ENCODE data around the gene CAMSAP1.

CAMSAP1 gene

DNA sequence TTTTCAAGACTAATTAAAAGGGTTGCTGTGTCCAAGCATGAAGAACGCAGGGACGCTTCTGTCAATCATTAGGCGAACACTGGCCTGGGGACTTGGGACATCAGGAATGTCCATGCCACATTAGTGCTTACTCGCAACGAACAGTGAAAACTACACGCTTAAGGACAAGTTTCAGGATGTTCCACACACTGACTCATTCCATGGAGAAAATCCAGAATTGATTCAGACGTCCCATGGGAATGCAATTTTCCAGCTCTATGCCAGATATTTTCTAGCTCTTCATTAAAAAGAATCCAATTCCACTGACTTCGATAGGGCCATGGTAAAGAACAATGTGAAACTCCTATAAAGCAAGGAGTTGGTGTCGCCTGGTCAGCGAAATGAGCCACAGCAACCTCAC, 98.2 kb downstream of the CAMSAP1 start:
- no peak for DNase-seq

DNA sequence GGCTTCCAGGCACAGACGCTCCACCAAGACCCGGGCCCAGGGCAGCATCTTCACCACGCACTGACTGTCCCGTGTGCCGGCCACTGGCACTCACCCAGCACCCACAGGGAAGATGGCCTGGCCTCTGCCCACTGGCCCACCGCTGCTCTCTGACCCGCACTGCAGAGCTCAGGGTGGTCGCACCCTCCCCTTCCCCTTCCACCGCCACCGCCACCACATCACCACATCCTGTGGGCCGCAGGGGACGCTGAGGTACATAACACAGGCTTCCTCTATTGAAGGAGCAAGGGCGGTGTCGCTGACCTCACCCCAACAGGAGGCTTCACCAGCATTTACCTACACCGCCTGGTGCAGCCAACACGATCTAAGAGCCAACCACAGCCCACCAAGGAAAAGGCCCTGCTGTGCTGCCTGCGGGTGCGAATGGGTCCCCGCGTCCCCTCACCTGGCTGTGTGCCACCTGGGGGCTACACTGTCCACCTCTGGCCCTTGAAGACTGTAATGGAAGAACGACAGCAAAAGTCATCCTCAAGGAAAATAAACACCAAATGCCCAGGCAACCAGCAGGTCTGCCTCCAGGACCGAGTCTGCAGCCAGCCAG, 101.8 kb downstream of the CAMSAP1 start:
- no peak for DNase-seq

DNA sequence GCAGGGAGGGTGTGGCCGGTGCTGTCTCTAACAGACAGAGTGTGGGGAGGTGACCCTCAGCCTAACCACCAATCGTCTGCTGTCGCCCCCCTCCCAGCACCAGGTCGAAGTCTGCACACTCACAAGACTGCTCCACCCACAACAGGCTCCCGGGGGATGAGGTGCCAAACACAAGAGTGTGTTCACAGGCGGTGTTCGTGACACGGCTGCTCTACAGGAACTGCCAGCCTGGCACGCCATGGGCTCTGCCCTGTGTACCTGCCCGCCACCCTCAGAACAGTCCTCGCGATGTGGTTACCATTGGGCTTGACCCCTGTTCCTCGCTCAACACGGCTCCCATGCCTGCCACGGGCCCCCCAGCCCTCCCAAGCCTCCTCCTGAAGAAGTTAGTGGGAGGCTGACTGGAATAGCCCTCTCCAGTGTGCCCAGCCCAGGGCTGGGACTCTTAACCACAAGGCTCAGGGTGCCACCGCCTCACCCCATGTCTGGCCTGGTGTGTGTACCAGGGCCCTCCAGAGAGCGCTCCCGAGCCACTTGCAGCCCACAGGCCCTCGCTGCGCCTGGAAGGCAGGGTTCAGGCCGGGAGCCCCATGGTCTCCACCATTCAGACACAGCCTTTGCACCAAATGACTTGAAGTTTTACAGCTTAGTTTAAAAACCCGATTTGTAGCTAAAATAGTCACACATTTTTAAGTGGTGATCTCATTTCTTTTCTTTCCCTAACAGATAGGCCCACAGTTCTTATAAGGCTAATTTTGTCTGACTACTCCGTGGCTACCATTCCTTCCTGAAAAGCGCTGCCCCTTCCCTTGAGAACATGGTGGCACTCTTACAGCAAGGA, 102.5 kb downstream of the CAMSAP1 start:
- DNase-seq = no peak

DNA sequence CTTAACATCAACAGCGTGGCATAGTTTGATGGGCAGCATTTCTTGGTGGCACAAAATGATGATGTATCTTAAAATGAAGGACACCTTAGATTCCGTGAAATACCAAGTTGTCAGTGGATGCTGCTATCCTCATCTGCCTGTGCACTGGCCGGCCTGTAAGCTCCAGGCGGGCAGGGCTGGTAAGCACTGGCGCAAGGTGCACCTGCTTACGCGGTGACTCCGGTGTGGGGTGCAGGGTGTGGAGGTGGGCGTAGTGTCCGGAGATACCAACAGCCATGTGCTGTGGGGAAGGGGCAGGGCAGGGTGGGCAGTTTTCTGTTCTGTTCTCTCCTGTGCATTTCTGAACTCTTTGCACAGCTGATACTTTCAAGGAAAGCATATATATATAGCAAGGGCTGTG, 103.9 kb downstream of the CAMSAP1 start:
- no peak for DNase-seq

DNA sequence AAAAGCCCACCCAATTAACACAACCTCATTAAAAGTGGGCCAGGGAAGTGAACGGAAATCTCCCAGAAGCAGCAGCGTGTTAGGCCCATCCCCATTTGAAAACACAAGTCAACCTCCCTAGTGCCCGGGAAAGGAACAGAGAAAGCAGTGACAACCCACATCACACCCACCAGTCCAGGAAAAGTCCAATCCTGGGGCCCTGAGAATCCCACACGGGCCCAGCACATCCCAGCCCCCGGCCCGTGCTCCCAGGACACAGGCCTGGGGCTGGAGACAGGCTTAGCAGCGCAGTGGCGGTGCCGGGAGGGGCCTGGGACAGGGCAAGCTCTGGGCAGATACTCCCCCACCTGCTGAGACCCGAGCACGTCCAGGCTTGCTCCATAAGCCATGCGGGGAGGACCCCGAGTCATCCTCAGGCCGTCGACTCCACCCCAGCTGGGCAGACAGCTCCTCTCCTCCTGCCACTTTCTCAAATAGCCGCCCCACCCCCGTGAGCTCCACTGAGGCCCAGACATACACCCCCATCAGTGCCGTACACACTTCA, 104.4 kb downstream of the CAMSAP1 start:
- no peak for DNase-seq

DNA sequence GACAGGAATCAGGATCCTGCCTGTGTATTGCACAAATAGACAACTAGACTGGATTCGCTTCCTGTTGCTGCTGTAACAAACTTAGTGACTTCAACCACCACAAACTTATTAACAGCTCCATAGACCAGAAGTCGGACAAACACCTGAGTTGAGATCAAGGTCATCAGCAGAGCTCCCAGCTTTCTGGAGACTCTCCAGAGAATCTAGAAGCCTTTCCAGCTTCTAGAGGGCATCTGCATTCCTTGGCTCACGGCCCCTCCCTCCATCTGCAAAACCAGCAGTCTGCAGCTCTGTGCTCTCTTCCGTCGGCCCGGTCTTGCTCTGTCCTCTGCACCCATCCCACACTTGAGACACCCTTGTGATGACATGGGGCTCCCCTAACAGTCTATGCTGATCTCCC, 106.3 kb downstream of the CAMSAP1 start:
- DNase-seq = no peak

DNA sequence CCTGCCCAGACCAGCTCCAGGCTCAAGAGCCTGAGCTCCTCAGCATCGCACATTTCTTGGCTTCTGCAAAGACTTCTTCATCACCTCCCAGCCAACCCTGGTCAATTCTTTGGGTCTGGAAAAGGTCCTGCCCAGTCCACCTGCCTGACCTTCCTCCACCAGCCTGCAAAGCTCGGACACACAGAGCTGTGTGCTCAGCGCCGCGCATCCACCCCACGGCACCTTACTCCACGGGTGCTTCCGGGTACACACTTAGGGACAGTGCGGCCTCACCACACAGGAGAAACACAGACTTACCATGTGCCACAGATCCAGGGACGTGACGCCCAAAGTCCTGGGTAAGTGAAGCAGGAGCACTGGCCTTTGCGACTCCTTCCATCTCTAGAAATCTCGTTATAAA, 108.1 kb downstream of the CAMSAP1 start:
- no peak for DNase-seq

DNA sequence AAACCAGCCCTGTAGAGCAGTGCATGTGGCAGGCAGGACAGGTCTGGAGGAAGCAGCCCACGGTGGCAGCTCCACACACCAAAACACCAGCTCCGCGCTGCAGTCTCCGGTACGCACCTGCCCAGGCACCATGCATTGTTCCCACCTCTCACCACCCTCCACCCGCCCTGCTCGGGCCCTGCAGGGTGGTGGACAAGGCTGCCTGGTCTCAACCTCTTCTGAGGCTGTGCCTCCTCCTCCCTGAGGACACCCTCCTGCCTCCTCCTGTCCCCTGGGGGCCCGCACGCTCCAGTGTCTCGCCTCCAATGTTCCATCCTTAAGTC, 109.1 kb downstream of the CAMSAP1 start:
- no peak for DNase-seq

DNA sequence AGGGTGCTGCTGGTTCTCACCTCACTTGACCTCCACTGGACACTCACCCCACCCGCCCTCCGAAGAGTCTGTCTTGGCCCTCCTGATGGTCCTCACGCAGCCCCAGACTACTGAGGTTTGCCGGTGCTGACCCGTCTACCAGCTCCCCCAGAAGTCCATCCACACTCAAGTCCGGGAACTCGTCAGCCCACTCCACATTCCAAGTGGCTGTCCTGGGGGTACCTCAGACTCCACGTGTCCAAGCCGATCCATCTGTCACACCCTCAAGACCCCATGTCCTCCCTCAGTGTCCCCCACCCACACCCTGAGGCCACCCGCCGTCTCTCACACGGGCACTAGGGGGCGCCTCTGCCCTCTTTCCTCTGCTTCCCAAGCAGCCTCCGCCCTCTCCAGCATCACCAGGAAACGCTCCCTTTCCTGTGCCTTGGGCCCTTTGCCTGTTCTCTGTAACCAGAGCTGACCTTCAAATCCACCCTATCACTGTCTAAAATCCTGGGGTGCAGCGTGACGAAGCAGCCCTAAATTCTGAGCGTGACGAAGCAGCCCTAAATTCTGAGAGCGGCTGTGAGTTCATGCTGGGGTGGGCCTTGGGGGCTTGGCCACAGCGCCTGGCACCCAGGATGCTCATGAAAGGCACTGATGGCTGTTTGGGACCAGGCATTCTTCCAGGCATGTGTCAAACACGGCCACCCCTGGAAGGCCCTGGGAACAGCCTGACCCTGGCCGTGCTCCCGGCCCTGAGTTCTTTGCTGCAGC, 109.7 kb downstream of the CAMSAP1 start:
- DNase-seq = no peak

DNA sequence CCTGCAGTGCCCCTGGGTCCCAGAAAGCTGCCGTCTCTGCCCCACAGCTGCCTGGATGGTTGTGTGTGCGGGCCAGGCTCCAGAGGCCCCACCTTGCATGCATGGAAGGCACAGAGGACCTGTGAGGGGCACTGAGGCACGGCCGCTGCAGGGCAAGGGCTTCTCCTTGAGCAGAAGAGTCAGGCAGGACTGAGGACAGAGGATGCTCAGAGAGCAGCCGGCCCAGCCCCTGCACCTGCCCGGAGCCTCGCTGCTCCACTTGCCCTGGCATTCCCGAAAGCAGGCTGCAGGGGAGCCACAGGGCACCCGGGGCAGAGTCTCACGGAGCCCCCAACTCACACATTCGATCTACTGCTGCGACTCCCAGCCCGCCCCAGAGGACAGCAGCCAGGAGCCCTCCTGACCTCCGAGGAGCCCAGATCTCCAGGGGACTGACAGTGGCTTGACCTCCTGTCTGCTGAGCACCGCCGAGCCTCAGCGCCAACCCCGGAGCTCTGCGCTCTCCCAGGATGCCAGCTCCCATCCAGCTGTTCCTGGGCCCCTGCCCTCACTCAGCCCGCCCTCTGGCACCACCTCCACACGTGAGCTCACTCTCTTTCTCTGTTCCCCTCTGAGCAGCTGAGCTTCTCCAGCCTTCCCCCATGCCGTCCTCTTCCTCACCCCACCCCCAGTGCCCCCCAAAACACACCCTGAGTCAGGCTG, 110.4 kb downstream of the CAMSAP1 start:
- no peak for DNase-seq

DNA sequence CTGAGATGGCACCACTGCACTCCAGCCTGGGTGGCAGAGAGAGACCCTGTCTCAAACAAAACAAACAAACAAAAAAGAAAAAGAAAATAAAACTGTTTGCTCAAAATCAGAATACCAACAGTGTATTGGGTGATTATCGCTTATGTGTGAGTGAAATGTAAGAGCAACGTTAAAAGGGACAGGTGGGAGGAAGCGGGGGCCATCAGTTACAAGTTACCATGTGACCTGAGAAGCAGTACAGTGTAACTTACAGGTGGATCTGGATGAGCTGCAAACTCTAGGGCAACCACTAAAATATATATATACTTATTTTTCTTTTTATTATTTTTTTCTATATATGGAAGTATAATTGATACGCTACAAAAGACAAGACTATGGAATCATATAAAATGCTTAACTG, 112.0 kb downstream of the CAMSAP1 start:
- DNase-seq = no peak

DNA sequence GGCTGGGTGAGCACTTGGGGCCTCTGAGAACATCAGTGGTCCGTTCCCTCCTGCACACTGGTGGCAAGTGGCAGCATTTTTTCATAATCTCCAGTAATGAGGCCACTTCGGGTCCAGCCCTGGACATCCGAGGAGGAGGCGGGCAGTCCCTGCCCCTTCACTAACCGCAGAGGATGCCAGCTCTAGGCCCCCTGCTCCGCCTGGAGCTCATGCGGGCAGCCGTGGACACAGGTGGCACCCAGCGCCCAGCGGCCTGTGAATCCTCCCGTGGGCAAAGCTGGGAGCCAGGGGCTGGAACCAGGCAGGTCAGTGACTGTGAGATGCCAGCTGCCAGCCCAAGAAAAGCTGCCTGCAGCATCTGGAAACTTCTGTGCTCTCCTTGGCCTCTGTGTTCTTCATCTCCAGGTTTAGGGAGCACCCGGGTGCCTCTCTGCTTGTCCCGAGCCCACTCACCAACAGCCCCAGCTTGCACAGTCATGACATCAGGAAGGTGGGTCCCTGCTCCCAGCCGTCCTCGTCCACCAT, 112.9 kb downstream of the CAMSAP1 start:
- DNase-seq = no peak

DNA sequence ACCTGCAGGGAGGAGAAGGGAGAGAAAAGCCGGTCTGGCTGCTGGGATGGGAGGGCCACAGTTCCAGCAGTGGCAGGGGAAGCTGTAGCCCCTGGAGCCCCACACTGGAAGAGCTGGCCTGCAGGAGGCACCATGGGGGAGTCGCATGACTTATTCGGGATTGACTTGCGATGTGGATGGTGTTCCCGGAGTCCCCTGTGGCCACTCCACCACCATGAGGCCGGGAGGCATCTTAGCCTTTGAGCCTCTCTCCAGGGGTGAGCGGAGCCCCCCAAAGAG, 113.3 kb downstream of the CAMSAP1 start:
- DNase-seq = no peak

DNA sequence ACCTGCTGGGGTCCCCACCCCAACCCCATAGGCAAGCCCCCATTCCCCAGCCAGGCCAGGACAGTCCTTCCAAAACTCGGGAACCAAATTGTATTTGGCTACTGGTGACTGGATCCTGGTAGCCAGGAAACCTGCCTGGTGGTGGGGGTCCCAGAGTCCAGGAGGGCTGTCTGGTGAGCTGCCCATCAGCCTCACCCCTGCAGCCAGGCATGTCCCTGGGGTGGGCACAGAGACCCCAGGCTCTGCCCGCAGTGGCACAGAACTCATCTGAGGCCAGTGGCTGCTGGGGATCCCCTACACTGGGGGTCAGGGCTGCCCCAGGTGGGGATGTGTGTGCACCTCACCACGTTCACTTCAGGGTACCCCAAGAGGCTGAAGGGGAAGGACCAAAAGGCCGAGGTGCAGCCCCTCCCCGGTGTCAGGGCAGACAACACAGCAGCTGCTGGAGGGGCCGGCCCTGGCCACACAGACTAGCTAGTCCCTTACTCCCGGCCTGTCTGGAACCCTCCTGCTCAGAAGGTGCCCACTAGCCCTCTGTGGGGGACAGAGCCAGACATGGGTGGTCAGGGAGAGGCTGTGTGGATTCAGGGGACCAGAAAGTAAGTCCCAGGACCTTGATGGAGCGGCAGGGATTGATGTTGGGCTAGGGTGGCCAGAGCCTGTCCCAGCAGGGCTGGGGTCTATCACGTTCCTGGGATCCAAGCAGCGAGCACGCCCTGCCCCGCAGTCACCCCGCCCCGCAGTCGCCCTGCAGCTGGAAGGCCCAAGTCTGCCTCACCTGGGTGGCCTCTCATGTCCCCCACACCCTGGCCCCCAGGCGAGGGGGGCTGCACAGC, 113.9 kb downstream of the CAMSAP1 start:
- DNase-seq = no peak

DNA sequence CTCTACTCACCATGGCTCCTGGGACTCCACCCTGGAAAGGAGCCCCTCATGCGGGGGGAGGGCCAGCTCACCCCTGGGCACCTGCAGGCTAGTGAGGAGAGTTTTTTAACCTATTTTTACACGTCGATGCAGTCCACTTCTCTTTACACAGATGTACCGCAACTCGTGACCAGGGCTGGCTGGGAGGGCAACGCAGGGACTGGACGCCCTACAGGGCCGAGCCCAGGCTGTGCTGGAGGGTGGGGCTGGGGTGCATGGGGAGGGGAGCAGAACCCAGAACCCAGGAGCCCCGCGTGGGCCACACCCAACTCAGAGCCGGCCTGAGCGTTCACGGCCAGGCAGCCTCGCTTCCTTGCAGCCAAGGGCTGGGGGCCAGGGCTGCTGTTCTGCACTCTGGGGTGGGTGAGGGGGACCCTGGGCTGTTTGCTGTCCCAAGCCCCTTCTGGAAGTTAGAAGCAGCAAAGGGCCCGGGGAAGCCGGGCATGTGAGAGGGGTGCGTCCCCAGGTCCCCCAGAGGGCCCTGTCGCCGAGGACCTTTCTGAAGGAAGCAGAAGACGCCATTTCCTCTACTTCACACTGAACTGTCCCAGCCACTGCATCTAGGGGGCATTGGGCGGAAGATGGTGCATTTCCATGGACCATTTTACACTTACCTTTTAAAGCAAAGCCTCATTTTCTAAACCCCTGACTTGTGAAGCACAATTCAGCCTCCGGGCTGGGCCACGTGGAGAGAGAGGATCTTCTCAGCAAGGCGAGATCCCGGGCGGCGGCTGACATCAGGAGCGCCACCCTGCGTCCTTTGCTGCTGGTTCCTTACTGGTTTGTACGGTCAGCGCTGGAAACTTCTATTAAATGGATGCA, 114.8 kb downstream of the CAMSAP1 start:
- no peak for DNase-seq

DNA sequence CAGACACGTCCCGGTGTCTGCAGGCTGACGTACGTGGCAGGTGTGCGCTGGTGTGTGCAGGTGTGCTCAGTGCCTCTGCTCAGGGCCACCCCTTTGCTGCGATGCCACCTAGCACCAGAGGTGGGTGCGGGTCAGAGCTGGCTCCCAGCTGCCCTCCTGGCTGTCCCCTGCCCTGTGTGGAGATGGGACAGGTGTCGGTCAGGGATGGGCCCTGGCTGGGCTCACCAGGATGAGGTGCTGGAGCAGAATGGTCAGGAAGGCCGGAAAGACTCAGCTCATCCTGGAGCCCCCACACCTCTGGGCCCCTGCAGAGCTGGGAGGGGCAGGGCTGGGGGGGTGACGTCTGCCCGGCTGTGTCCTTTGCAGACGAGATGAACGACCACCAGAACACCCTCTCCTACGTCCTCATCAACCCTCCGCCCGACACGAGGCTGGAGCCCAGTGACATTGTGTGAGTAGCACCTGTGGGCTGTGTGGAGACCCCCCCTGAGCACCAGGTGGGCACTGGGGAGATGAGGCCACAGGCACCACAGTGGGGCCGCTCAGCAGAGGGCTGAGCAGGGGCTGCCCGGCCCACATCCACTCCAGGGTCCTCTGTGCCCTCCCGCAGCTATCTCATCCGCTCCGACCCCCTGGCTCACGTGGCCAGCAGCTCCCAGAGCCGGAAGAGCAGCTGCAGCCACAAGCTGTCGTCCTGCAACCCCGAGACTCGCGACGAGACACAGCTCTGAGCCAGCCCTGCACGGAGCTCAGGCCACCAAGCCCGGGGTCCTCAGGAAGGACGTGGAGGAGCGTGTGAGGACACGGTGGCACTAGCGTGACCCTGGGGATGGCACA, 115.7 kb downstream of the CAMSAP1 start:
- no peak for DNase-seq

DNA sequence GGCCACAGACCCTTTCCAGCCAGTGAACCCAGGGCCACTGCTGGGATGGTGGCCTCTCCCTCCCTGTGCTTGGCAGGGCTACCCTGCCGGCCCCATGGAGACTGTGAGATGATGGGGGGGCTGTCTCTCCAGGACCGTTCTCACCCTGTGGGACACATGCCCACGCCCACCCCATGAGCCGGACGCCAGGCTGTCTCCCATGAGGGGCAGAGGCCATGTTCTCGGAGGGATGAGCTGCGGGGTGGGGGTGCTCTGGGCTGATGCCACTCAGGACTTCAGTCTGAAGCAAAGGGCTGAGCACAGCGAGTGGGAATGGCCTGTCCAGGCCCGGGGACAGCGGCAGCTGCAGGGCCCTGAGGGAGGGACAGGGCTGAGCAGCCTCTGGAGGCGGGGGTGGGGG, 116.5 kb downstream of the CAMSAP1 start:
- DNase-seq = no peak

DNA sequence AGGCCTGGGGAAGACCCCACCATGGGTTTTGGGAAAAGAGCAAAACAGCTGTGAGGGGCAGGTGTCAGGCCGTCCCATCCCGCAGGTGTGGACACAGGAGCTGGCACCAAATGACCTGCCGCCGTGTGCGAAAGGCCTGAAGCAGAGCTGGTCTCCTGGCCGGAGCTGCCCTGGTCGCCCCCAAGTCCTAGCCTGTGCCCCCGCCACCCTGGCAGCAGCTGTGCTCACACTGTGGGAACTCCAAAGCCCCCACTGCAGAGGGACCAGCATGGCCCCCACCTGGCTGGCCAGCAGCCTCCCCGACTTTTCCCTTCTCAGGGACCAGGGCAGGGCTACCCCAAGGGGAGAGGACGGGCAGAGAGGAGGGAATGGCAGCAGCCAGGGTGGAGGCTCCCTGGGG, 117.0 kb downstream of the CAMSAP1 start:
- DNase-seq = no peak

DNA sequence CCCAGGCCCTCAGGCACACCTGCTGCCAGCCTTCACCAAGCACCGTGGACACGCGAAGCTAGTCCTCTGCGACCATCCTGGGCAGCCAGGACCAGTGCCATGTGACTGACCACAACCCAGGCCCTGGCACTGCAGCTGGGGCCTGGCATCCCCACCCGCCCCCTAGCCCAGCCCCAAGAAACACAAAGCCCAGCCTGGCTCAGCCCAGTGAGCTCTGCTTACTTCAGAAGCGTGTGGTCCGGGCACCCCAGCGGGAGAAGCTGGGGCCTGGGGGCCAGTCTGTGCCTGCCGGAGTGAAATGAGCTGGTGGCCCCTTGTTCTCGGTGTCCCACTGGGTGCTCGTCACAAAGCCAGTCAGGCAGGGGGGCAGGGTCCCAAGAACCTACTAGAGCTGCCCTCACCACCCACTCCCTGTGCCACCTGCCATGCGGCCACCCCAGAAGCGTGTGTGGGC, 117.5 kb downstream of the CAMSAP1 start:
- no peak for DNase-seq

DNA sequence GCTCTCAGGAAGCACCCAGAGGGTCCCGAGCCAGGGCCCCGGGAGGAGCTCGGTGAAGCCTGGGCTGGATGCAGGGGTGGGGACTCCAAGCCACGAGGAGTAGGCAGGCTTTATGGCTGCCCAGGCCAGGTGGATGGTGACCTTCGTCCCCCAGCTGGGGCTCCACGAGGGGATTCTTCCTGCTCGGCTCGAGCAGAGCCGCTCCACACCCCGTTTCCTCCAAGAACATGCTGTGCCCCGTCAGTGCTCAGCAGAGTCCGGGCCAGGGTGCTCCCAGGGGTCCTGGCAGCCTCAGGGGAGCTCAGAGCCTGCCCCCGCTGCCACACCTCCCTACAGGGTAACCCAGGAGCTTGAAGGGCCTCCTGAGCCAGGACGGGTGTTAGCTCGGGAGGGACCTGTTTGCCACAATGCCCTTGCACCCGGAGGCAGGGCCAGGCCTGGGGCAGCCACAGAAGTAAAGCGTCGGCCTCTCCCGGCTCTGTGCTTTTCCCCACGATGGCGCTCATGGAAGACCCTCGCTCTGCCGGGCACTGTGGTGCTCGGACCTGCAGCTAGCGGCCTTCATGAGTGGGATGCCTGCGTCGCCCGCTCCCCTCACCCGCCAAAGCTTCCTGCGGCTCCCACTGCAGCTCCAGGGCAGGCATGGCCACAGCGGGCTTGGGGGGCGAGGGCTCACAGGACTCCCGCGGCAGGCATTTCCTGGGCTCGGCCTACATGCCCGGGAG, 118.6 kb downstream of the CAMSAP1 start:
- DNase-seq = no peak
